Measurements from ENCODE around the gene MSI2. TPM values are rescaled to one million over a fixed set of nuclear protein-coding genes. Genes with fewer than 3 reads are reported as not detected.

The MSI2 gene
- total RNA-seq, 2 donors from 2014 or later = 30.1 to 41.1 TPM

DNA sequence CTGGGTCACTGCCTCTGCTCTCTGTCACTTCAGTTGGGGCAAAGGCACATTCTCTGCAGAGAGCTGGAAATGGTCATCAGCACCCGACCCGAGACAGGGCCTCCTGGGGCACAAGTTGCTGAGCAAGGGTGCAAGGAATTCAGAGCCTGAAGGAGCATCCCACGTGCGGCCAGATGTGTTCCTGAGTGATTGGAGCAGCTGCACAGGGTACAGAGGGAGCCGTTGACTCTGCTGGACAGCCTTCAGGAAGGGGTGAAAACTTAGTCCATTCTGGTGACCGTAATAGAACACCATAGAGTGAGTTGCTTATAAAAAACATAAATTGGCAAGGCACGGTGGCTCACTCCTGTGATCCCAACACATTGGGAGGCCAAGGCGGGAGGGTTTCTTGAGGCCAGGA is 382.0 kb downstream of the MSI2 start:
- TF ChIP-seq, protein P1, sequence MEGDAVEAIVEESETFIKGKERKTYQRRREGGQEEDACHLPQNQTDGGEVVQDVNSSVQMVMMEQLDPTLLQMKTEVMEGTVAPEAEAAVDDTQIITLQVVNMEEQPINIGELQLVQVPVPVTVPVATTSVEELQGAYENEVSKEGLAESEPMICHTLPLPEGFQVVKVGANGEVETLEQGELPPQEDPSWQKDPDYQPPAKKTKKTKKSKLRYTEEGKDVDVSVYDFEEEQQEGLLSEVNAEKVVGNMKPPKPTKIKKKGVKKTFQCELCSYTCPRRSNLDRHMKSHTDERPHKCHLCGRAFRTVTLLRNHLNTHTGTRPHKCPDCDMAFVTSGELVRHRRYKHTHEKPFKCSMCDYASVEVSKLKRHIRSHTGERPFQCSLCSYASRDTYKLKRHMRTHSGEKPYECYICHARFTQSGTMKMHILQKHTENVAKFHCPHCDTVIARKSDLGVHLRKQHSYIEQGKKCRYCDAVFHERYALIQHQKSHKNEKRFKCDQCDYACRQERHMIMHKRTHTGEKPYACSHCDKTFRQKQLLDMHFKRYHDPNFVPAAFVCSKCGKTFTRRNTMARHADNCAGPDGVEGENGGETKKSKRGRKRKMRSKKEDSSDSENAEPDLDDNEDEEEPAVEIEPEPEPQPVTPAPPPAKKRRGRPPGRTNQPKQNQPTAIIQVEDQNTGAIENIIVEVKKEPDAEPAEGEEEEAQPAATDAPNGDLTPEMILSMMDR (IDR thresholded peaks at IDR 0.05) = no peak
- DNase-seq (ENCODE audit: low spot score) = no peak
- Histone ChIP-seq H3K4me3 (no peak overlapping the region), H3K36me3 (no peaks in the 10 kb centered on the region), H3K27me3 (no peaks in the 10 kb centered on the region), H3K27ac (no peak overlapping the region), H3K4me1 (no peaks in the 10 kb centered on the region), H3K9me3 (no peaks in the 10 kb centered on the region)

DNA sequence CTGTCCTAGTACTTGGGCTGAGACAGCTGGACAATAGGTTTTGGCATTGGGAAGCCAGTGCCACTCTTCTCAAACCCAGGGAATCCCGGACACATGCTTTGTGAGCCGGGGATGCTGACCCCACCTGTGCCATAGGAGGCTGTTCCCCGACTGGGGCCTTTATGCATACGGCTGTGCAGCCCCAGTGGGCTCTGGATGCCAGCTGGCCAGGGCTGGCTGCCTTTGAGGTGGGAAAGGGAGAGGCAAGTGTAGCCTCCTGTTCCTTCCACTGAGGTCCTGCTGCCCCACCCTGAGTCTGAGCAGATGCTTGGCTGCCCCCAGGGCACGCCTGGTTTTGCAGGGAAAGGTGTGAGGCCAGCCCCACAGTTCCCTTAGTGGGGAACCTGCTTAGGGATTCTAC is 383.1 kb downstream of the MSI2 start:
- Histone ChIP-seq H3K9me3 (no peaks in the 10 kb centered on the region), H3K27me3 (no peaks in the 10 kb centered on the region), H3K4me3 (no peak overlapping the region), H3K27ac (no peak overlapping the region), H3K36me3 (no peaks in the 10 kb centered on the region), H3K4me1 (no peaks in the 10 kb centered on the region)
- TF ChIP-seq, protein P1 (IDR thresholded peaks at IDR 0.05) = no peak
- no peak for DNase-seq (ENCODE audit: low spot score)

DNA sequence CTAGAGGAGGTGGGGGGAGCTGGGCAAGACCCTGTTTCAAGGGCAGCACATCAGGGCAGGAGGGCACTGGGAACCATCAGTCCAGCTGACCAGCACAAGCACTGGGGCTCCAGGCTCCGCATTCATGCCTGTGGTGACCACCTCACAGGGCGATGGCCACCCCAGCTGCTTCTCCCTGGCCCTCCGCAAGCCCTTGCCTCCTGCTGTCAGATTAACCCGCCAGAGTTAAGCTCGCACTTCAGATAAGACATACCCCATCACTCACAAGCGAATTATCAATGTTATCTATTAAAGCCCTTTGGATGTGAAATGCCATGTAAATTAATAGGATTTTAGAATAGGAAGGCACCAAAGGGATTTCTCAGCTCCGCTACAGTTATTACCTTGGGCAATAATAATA is 383.8 kb downstream of the MSI2 start:
- H3K4me3 ChIP-seq = no peak overlapping the region
- no peaks in the 10 kb centered on the region for H3K4me1 ChIP-seq
- H3K27me3 ChIP-seq = no peaks in the 10 kb centered on the region
- no peaks in the 10 kb centered on the region for H3K36me3 ChIP-seq
- H3K27ac ChIP-seq = no peak overlapping the region
- H3K9me3 ChIP-seq = no peaks in the 10 kb centered on the region
- TF ChIP-seq, protein P1 (IDR thresholded peaks at IDR 0.05) = no peak
- DNase-seq (ENCODE audit: low spot score) = no peak

DNA sequence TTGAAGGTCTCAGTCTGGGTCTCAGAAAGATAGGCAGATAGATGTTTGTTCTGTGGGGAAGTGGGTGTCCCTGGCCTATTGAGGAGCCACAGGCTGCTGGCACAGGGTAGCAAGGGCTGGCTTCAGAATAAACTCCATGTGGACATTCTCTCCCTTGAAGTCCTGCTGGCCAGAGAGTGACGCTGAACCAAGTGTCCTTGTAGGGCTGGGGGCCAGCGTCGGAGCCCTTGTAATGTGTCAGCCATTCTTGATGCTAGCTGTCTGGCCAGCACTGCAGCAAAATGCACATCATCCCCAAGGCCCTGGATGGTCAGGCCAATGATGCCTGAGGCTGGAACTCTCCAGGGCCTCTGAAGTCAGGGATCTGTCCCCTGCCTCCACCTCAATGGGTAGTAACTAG is 385.4 kb downstream of the MSI2 start:
- Histone ChIP-seq H3K27ac (no peak overlapping the region), H3K27me3 (no peaks in the 10 kb centered on the region), H3K9me3 (no peaks in the 10 kb centered on the region), H3K4me3 (no peak overlapping the region), H3K36me3 (no peaks in the 10 kb centered on the region), H3K4me1 (no peaks in the 10 kb centered on the region)
- DNase-seq (ENCODE audit: low spot score) = no peak
- TF ChIP-seq, protein P1 (IDR thresholded peaks at IDR 0.05) = no peak

DNA sequence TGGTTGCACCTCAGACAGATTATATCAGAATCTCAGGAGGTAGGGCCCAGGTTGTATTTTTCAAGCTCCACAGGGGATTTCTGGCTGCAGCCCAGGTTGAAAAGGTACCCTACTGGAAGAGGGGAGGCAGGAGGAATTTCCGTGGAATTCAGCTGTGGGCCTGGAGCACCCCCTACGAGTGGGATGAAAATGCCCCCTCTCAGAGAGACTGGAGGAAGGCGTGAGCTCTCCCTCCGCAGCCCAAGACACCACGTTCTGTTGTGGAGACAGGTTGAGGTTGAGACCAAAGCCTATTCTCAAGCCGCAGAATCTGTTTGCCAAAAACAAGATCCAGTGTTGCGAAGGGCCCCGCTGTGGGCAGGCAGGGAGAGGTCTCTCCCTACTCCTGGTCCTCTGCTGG is 386.7 kb downstream of the MSI2 start:
- TF ChIP-seq, protein P1 (IDR thresholded peaks at IDR 0.05) = no peak
- Histone ChIP-seq H3K27ac (no peak overlapping the region), H3K4me3 (no peak overlapping the region), H3K4me1 (no peaks in the 10 kb centered on the region), H3K36me3 (no peaks in the 10 kb centered on the region), H3K9me3 (no peaks in the 10 kb centered on the region), H3K27me3 (no peaks in the 10 kb centered on the region)
- DNase-seq (ENCODE audit: low spot score) = no peak

DNA sequence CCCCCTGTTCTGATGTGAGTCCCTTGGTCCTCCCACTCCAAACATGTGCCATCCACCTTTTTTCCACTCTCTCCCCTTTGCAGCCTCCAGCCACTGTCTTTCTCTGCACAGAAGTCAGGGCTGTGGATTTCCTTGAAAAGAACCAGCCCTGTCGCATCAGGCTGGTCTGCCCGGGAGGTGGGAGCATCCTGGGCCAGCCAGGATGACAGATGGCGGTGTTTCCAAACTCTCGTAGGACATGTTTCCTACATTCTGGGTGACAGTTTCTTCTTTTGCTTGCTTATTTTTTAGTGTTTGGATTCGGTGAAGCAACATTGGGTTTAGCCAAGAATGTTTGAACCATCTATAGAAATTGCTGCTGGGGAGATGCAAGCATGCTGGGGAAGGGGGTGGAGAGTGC is 388.0 kb downstream of the MSI2 start:
- no peak overlapping the region for H3K27ac ChIP-seq
- TF ChIP-seq, protein P1 (IDR thresholded peaks at IDR 0.05) = no peak

More for the DNA sequence above, 388.0 kb downstream of the MSI2 start:
- Histone ChIP-seq H3K36me3 (no peaks in the 10 kb centered on the region), H3K4me1 (no peaks in the 10 kb centered on the region), H3K4me3 (no peak overlapping the region), H3K27me3 (no peaks in the 10 kb centered on the region), H3K9me3 (no peaks in the 10 kb centered on the region)
- DNase-seq (ENCODE audit: low spot score) = no peak

Data from right atrium auricular region (tissue), 2 donors.